ENCODE data around the gene TMEM61.

The TMEM61 gene

DNA sequence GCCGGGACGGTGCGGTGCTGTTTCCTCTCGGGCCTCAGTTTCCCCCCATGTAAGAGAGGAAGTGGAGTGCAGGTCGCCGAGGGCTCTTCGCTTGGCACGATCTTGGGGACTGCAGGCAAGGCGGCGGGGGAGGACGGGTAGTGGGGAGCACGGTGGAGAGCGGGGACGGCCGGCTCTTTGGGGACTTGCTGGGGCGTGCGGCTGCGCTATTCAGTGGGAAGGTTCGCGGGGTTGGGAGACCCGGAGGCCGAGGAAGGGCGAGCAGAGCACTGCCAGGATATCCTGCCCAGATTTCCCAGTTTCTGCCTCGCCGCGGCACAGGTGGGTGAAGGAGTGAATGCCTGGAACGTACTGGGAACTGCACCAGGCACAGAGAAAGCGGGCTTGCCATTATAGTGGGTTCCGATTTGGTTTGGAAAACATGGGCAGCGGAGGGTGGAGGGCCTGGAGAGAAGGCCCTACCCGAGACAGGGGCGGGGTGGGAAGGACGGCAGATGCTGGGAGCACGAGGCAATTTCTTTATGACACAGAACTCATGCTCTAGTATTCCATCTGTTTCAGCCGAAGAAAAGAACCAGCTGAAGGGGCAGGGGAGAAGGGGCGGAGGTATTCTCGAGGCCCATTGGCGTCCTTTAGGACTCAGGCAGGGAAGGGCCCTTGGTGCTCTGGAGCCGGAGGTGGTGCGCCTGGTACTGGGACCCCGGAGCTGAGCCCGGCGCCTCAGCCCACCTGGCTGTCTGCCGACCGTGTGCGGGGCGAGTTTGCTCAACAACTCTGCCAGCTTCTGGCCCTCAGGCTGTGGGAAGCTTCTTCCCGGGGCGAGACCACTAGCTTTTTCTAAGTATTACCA, 59.9 kb downstream of the TMEM61 start:
- no peak for DNase-seq

DNA sequence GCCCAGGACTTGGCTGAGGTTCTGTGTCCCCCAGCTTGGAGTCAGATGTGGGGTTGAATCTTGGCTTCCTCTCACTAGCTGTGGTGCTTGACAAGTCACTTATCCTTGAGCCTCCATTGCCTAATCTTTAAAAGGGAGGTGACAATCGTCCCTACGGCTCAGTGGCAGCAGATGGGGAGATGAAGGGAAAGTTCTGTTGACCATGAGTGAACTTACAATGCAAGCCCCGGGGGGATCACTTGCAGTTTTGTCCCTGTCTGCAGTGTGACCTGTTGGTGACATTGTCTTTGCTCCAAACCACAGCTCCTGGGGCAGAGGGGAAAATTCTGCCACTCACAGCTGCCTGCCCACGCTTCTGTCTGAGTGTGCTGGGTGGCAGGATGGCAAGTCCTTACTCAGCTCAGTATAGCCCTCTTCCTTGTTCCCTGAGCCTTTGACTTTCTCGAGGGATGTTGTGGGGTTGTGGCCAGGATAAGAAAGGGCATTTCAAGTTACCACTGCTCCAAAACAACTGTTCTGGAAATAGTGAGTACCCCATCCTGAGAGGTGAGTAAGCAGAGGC, 60.6 kb downstream of the TMEM61 start:
- DNase-seq, result no peak

DNA sequence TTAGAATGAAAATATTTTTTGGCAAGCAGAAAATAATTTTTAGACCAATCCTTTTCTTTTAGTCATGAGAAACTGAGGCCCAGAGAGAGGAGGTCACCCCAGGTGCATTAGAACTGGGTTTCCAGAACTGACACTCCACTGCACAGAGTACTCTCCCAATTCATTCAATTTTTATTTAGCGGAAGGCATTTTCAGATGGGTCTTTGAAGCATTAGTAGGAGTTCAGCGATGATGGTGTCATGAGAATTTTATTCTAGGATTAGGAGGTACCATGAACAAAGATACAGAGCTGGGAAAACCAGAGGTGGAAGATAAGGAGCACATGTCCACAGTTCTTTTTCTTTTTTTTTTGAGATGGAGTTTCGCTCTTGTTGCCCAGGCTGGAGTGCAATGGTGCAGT, 61.2 kb downstream of the TMEM61 start:
- no peak for DNase-seq
